Activated naive CD4-positive, alpha-beta T cell (primary cell): ENCODE measurements around the gene SPDYE5.

Experiments
- DNase-seq, 4 experiments: peaks; one replicate each; lab custom pipeline; 2025; lab: John Stamatoyannopoulos, UW

Gene SPDYE5

DNA sequence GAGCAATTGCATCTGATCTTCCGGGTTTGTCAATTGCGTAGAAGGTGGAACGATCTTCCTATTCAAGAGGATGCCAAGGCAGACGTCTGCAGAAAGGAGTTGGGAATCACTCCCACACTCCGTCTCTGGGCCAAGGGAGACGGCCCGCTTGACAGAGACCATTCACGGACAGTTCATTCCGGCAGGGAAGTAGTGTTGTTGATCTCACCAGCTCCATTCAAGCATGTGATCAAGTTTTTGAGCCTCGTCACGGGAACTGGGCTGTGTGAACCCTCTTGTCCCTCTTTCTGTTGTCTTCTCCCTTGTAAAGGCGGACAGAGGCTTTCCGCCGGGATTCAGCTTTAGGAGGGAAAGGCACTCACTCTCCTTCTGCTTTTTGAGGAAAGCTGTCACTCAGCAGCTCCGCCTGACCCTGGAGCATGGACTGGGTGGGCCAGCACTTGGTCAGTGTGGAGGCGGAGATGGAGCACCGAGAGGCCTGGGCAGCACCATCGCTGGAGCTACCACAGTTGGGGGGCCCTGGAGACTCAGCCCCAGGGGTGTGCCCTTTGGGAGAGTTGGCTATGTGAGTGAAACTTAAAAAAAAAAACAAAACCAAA lies 44.9 kb downstream of the SPDYE5 start:
- no peak for DNase-seq

GRCh38 chr7:75537731-75538130 lies 45.6 kb downstream of the SPDYE5 start:
- no peak for DNase-seq

GRCh38 chr7:75546237-75547015 lies 54.3 kb downstream of the SPDYE5 start:
- no peak for DNase-seq
